Suppressor macrophage treated with lipopolysaccharide for 1 hour (primary cell): Measurements from ENCODE around the gene CCDC78.
"Not testable (repeated sequence)": the region's sequence is repeated elsewhere in the genome, so short reads cannot be mapped to it uniquely, and the experiment has no call there.

ENCODE experiments used
- DNase-seq, 3 donors: peaks; one replicate each; pipeline ENCODE4 v3.0.0-alpha.2; 2020 to 2022

Gene CCDC78

GRCh38 chr16:692356-693108, 33.7 kb downstream of the CCDC78 start:
- no peak for DNase-seq

GRCh38 chr16:691242-691641, 35.0 kb downstream of the CCDC78 start:
- not testable (repeated sequence) for DNase-seq

GRCh38 chr16:689175-689897, 36.9 kb downstream of the CCDC78 start:
- no peak for DNase-seq

- no peak for DNase-seq
These were observed 38.7 kb downstream of the CCDC78 start for GRCh38 chr16:687499-687898.

- no peak for DNase-seq
These were observed 39.6 kb downstream of the CCDC78 start for GRCh38 chr16:686459-687260.

GRCh38 chr16:685967-686366, 40.3 kb downstream of the CCDC78 start:
- DNase-seq: peak; percentile 50 to 76 (median 52)

GRCh38 chr16:684961-685696, 41.1 kb downstream of the CCDC78 start:
- no peak for DNase-seq

- DNase-seq: peak; percentile 98 to 99 (median 99)
These were observed 42.0 kb downstream of the CCDC78 start, which contains the start of gene JMJD8 for GRCh38 chr16:684071-684794. JMJD8 (minus strand) TSS chr16:684334; CDS start chr16:684319, 15 bp downstream.

- DNase-seq: no peak
These were observed 42.7 kb downstream of the CCDC78 start for GRCh38 chr16:683396-684070.

GRCh38 chr16:682493-683395, 43.5 kb downstream of the CCDC78 start:
- DNase-seq: no peak

GRCh38 chr16:681746-682427, 44.4 kb downstream of the CCDC78 start:
- no peak for DNase-seq

- peak; percentile 45 to 71 (median 53) for DNase-seq
These were observed 45.1 kb downstream of the CCDC78 start for GRCh38 chr16:680967-681745.

GRCh38 chr16:680625-680945, 45.7 kb downstream of the CCDC78 start:
- DNase-seq: no peak

- peak; percentile 93 to 99 (median 96) for DNase-seq
These were observed 46.2 kb downstream of the CCDC78 start, which contains the start of gene STUB1 for GRCh38 chr16:679814-680624. STUB1 (plus strand) TSS chr16:680410; CDS start chr16:680526, 116 bp downstream.

GRCh38 chr16:678858-679813, 47.1 kb downstream of the CCDC78 start:
- peak; percentile 54 to 75 (median 62) for DNase-seq

GRCh38 chr16:678209-678857, 47.9 kb downstream of the CCDC78 start:
- no peak for DNase-seq
